ENCODE results near the gene MBP.

The MBP gene

GRCh38 chr18:77047803-77048419 is 84.7 kb downstream of the MBP start:
- no peak for DNase-seq (ENCODE audit: low read depth)

- no peak for DNase-seq (ENCODE audit: low read depth)
Observed at GRCh38 chr18:77046994-77047393, 85.6 kb downstream of the MBP start.

- DNase-seq (ENCODE audit: low read depth) = no peak
Observed at GRCh38 chr18:77046409-77046808, 86.2 kb downstream of the MBP start.

GRCh38 chr18:77045677-77046076 is 86.9 kb downstream of the MBP start:
- no peak for DNase-seq (ENCODE audit: low read depth)

- no peak for DNase-seq (ENCODE audit: low read depth)
Observed at GRCh38 chr18:77044866-77045664, 87.5 kb downstream of the MBP start.

GRCh38 chr18:77043541-77044280 is 88.9 kb downstream of the MBP start:
- no peak for DNase-seq (ENCODE audit: low read depth)

GRCh38 chr18:77042583-77042982 is 90.0 kb downstream of the MBP start:
- DNase-seq (ENCODE audit: low read depth) = no peak

GRCh38 chr18:77039196-77040130 is 93.1 kb downstream of the MBP start:
- DNase-seq (ENCODE audit: low read depth) = no peak

GRCh38 chr18:77038182-77038858 is 94.3 kb downstream of the MBP start:
- no peak for DNase-seq (ENCODE audit: low read depth)

- DNase-seq (ENCODE audit: low read depth) = no peak
Observed at GRCh38 chr18:77037567-77037966, 95.0 kb downstream of the MBP start.

- DNase-seq (ENCODE audit: low read depth) = no peak
Observed at GRCh38 chr18:77035380-77036187, 97.0 kb downstream of the MBP start.

GRCh38 chr18:77033575-77033974 is 99.0 kb downstream of the MBP start:
- no peak for DNase-seq (ENCODE audit: low read depth)

- no peak for DNase-seq (ENCODE audit: low read depth)
Observed at GRCh38 chr18:77032181-77032701, 100.3 kb downstream of the MBP start.

- no peak for DNase-seq (ENCODE audit: low read depth)
Observed at GRCh38 chr18:77031662-77032061, 100.9 kb downstream of the MBP start.

- DNase-seq (ENCODE audit: low read depth) = no peak
Observed at GRCh38 chr18:77030201-77030600, 102.4 kb downstream of the MBP start.

GRCh38 chr18:77025831-77026363 is 106.7 kb downstream of the MBP start:
- DNase-seq (ENCODE audit: low read depth) = no peak

GRCh38 chr18:77025123-77025522 is 107.5 kb downstream of the MBP start:
- no peak for DNase-seq (ENCODE audit: low read depth)

GRCh38 chr18:77024476-77024875 is 108.1 kb downstream of the MBP start:
- no peak for DNase-seq (ENCODE audit: low read depth)

- DNase-seq (ENCODE audit: low read depth) = no peak
Observed at GRCh38 chr18:77023102-77023782, 109.3 kb downstream of the MBP start.
